ENCODE results near the gene IL21R.
"Not testable (repeated sequence)": the region's sequence is repeated elsewhere in the genome, so short reads cannot be mapped to it uniquely, and the experiment has no call there.

IL21R gene

GRCh38 chr16:27377666-27378485 lies 24.1 kb upstream of the IL21R start:
- DNase-seq: no peak

GRCh38 chr16:27378871-27379481 lies 23.0 kb upstream of the IL21R start:
- DNase-seq: no peak

DNA sequence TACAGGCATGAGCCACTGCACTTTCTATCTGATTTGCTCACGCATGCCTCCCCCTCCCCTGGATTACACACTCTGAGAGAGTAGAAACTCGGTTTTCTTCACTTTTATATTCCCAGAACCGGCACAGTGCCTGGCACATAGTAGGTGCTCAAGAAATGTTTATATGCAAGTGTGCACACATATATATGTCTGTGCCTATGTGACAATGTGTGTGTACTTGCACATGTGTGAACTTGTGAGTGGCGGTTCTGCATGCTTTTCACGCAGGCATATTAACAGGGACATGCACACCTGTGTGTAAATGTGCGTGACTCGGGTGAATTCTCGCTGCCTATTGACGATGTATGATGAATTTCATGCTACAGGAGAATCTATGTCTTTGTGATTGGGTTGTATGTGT lies 22.1 kb upstream of the IL21R start:
- DNase-seq: no peak

DNA sequence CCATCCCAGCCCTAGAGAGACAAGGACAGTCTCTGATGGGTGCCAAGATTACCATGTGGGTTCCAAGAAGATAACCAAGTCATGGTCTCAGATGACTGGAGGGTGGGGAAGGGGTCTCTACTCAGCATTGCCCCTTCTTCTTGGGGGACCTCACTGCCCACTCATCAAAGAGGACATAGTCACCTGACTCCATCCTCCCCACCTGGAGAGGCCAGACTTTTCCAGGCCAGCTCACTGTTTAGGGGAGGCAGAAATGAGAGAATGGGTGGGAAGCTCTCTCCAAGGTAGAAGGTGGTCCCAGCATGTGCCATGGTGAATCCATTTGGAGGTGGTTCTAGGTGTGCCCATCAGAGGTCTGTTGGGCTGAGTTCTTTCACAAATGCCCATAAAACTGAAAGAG lies 20.7 kb upstream of the IL21R start:
- DNase-seq: no peak

DNA sequence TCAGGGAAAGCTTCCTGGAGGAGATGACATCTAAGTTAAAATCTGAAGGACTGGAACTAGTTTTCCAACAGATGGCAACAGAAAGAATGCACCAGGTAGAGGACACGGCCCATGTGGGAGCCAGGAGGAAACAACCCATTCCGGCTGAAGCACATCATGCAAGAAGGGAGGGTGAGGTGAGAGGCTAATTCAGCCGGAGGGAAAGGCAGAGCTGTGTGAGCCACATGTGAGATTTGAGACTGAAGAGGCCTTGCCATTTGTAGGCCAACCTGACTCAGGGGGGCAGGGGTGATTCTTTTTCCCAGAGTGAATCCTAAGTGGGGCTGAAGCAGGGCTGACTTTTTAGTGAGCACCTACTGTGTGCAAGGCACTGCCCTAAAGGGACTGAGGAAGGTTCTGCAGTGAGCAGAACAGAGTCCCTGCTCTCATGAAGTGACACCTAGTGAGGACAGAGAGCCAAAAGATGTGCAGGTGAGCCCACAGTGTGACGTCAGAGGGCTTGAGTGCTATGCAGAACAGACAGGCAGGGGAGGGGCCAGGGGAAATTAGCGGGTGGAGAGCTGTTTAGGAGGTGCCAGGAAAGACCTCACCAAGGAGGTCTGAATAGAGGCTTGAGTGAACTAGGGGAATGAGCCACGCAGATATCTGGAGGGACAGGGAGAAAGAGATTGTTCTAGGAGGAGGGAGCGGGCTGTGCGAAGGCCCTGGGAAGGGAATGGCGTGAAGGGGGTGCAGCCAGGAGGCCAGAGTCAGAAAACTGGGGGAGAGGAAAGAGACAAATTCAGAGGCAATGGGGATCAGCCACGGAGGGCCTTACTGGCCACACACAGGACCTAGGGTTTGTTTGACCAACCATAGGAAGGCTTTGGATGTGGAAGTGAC lies 19.8 kb upstream of the IL21R start:
- no peak for DNase-seq

DNA sequence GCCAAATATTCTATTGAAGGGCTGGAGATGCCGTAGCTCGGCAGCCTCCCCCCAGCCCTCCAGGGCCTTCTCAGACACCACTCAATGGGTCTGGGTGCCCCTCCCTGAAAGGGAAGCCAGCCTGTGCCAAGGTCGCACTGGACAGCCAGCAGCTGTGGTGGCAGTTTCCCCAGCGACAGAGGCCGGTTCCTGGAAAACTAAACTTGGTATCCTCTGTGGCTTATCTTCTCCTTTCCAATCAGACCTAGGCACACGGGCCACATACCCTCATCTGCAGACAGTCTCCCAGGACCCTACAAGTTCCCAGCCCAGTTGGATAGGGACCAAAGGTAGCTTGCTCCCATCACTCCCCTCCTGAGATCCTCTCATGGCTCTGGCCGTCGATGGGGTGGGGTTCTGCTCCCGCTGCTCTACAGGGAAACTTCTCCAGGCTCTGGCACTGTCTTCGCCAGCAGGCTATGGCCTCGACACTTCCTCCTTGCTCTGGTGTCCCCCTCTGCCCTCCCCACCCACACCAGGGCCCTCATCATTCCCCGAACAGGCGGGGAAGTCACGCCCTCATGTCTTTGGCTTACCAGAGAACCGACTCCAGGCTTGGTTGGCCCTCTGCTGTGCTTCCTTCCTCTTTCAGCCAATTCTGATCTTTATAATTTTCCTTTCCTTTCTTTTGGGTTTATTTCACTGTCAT lies 18.3 kb upstream of the IL21R start:
- no peak for DNase-seq

GRCh38 chr16:27384425-27384824 lies 17.5 kb upstream of the IL21R start:
- no peak for DNase-seq

DNA sequence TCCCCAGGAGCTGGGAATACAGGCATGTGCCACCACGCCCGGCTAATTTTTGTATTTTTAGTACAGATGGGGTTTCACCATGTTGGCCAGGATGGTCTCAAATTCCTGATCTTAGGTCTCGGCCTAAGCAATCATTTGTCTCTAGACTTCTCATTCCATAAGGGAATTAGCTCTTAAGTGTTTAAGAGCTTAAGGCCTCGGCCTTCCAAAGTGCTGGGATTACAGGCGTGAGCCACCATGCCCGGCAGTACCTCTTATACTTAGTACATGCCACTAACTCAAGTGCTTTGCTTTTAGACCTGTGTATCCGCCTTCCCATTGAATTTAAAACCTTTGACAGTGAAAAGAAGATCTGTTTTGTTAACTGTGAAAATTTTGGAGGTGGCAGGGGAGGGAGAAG lies 16.6 kb upstream of the IL21R start:
- DNase-seq: no peak

- DNase-seq: no peak
Observed at GRCh38 chr16:27386674-27387073, 15.3 kb upstream of the IL21R start.

DNA sequence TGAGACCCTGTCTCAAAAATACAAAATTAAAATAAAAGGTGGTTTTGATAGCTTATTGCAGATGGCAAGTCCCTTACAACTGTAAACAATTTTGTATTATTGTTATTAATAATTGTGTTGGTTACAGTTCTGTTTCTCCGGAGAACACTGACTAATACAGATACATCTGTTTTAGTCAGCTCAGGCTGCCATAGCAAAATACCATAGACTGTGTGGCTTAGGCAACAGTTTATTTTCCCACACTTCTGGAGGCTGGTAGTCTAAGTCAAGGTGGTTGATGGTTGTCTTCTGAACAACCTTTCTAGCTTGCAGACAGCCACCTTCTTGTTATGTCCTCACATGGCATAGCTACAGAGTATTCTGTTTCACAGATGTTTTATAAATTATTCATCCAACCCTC lies 14.2 kb upstream of the IL21R start:
- no peak for DNase-seq

DNA sequence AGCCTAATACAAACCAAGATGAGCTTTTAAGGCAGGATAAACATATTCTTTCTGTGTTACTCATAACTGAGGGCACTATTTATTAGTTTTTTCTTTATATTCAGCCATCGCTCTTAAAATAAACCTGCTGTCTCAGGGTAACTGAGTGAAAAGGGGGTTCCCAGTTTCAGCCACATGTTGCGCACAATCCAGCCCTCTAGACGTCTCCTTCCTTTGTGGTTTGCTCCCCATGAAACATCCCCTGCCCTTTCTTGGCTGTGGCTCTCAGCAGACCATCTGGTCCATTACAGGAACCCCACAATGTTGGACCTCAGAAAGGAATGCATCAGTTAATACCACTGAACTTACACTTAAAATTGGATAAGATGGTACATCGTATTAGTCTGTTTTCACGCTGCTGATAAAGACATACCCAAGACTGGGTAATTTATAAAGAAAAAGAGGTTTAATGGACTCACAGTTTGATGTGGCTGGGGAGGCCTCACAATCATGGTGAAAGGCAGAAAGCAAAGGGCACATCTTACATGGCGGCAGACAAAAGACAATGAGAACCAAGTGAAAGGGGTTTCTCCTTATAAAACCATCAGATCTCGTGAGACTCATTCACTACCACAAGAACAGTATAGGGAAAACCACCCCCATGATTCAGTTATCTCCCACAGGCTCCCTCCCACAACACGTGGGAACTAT lies 12.6 kb upstream of the IL21R start:
- no peak for DNase-seq

- DNase-seq: no peak
Observed at GRCh38 chr16:27390151-27390550, 11.8 kb upstream of the IL21R start.

- no peak for DNase-seq
Observed at GRCh38 chr16:27392671-27393070, 9.3 kb upstream of the IL21R start.

- DNase-seq: no peak
Observed at GRCh38 chr16:27394516-27394915, 7.5 kb upstream of the IL21R start.

- not testable (repeated sequence) for DNase-seq
Observed at GRCh38 chr16:27398341-27398893, 3.6 kb upstream of the IL21R start.

DNA sequence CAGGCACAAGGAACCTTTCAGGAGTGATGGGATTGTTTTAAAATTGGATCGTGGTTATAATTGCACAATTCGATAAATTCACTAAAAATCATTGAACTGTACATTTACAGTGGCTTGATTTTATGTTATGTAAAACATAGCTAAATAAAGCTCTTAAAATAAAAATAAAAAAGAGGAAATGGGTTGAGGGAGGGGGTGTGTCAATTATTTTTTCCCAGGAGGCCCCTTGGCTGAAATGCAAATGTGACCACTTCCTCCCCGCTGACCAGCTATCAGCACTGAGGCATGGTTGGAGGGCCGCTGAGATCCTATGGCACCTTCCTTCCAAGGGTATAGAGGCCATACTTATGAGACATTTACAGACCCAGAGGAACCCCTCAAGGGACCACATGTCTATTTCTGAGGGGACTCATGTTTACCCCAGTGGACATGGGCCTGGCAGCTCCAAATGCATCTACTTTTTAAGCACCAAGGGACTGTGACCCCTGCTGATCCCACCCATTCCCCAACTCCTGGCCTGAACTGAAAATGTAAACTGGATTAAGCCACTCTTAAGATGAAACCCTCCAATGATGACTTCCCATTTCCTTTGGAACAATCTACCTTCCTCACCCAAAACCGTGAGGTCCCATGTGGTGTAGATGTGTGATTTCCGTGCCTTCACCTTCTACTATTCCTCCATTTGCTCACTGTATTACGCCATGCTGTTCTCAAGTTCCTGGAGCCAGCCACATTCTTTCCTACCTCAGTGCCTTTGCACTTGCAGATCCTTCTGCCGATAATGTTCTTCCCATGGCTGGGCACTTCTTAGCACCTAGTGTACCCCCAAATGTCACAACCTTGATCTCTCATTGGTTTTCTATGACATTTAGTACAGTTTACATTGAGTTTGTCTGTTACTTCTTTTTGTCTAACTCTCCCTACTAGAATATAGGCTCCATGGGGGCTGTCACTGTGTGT lies 2.8 kb upstream of the IL21R start:
- DNase-seq: no peak

DNA sequence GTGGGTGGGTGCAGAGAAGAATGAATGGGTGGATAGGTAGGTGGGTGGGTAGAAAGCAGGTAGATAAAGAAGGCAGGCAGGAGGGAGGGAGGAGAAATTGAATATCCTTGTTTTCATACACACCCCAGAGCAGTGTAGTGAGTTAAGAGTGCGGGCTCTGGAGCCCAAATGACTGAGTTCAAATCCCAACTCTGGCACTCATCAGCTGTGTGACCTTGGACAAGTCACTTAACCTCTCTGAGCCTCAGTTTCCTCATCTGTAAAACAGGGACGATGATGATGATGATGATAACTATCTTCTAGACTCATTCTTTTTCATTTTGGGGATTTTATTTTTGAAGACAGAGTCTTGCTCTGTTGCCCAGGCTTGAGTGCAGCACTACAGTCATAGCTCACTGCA lies 2.0 kb upstream of the IL21R start:
- no peak for DNase-seq

GRCh38 chr16:27400751-27401620 lies 988 bp upstream of the IL21R start:
- no peak for DNase-seq

DNA sequence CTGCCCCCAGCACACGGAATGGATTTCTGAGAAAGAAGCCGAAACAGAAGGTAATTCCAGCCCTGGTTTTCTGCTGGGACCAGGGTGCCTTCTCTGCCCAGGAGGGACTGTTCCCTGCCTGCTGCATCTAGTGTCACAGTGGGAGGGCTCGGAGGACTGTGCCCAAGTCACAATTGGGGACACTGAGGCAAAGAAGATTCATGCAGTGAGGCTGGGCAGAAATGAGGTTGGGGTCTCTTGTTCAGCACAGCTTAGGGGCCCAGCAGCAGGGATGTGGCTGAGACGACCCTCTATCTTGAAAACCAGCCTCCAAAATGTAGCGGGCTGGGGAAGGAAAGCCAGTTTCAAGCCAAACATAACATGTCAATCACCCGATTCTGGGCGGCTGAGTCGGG lies 592 bp downstream of the IL21R start:
- DNase-seq: no peak

Data from NCI-H2029 treated with DMSO at 0.1 percent for 48 hours (cell line).